ENCODE results near the gene FABP1.

Gene FABP1

GRCh38 chr2:88078643-88079172, 49.2 kb downstream of the FABP1 start:
- no peak for DNase-seq (ENCODE audit: low read depth)

GRCh38 chr2:88077080-88077479, 50.8 kb downstream of the FABP1 start:
- no peak for DNase-seq (ENCODE audit: low read depth)

GRCh38 chr2:88074854-88075292, 53.0 kb downstream of the FABP1 start:
- no peak for DNase-seq (ENCODE audit: low read depth)

- no peak for DNase-seq (ENCODE audit: low read depth)
Observed at GRCh38 chr2:88074150-88074549, 53.7 kb downstream of the FABP1 start.
